ENCODE data around the gene SELENOW. TPM values are rescaled to one million over a fixed set of nuclear protein-coding genes. Genes with fewer than 3 reads are reported as not detected.

Gene SELENOW
- total and polyA plus RNA-seq, 2 experiments from 2014 or later = 561 to 571 TPM

- Histone ChIP-seq H4K20me1 (ENCODE audit: insufficient read depth) (no peaks in the 10 kb centered on the region), H3K27me3 (replicated peaks; ENCODE audit: insufficient read depth) (no peaks in the 10 kb centered on the region), H3K9ac (no peak overlapping the region), H3K4me2 (ENCODE audit: unreplicated experiment) (no peak overlapping the region), H2AFZ (no peak overlapping the region), H3K79me2 (ENCODE audit: insufficient read depth) (peaks cover 42% of the 10 kb centered on the region), H3K9me2 (ENCODE audit: insufficient read depth) (no peaks in the 10 kb centered on the region), H3K4me3 (no peak overlapping the region), H3K27ac (no peak overlapping the region), H3K4me1 (ENCODE audit: insufficient read depth) (peaks cover 8% of the 10 kb centered on the region; the same call in 1 of the 2 replicates), H3K9me3 (ENCODE audit: low read depth) (no peaks in the 10 kb centered on the region), H3F3A (ENCODE audit: insufficient read depth) (no peaks in the 10 kb centered on the region), H3K36me3 (ENCODE audit: low read depth) (peaks cover 21% of the 10 kb centered on the region)
- in situ Hi-C loops (cut with MboI) = no loop called here
- no peak for DNase-seq
- 93 to 96% methylated on average over 15 to 18 of the region's 18 CpGs for WGBS, 2 experiments (ENCODE audit: low coverage in 1 of 2, low lambda C conversion rate in 2 of 2, missing lambda C conversion rate in 2 of 2)
- no peak for TF ChIP-seq EZH2 (IDR thresholded peaks at IDR 0.05; ENCODE audit: insufficient read depth, poor library complexity, severe bottlenecking)
- no peak for TF ChIP-seq EZH2phosphoT487 (IDR thresholded peaks at IDR 0.05; ENCODE audit: insufficient read depth, low read depth)
Observed at GRCh38 chr19:47750752-47751151, 27.8 kb upstream of the SELENOW start.

- no peaks in the 10 kb centered on the region for H3K9me2 ChIP-seq (ENCODE audit: insufficient read depth)
- no peaks in the 10 kb centered on the region for H3F3A ChIP-seq (ENCODE audit: insufficient read depth)
- WGBS, 2 experiments (ENCODE audit: low coverage in 1 of 2, low lambda C conversion rate in 2 of 2, missing lambda C conversion rate in 2 of 2) = 90 to 91% methylated on average over 26 to 27 of the region's 27 CpGs
- H3K36me3 ChIP-seq (ENCODE audit: low read depth) = peaks cover 16% of the 10 kb centered on the region
- H3K4me2 ChIP-seq (ENCODE audit: unreplicated experiment) = no peak overlapping the region
- H3K79me2 ChIP-seq (ENCODE audit: insufficient read depth) = peaks cover 23% of the 10 kb centered on the region
- H3K9me3 ChIP-seq (ENCODE audit: low read depth) = no peaks in the 10 kb centered on the region
- no peaks in the 10 kb centered on the region for H4K20me1 ChIP-seq (ENCODE audit: insufficient read depth)
- H3K4me3 ChIP-seq = no peak overlapping the region
- in situ Hi-C loops (cut with MboI) = no loop called here
- H2AFZ ChIP-seq = no peak overlapping the region
- no peak overlapping the region for H3K27ac ChIP-seq
- TF ChIP-seq EZH2 (IDR thresholded peaks at IDR 0.05; ENCODE audit: insufficient read depth, poor library complexity, severe bottlenecking) (no peak), EZH2phosphoT487 (IDR thresholded peaks at IDR 0.05; ENCODE audit: insufficient read depth, low read depth) (no peak)
- H3K9ac ChIP-seq = no peak overlapping the region
- no peak for DNase-seq
- H3K27me3 ChIP-seq (replicated peaks; ENCODE audit: insufficient read depth) = no peaks in the 10 kb centered on the region
- no peaks in the 10 kb centered on the region for H3K4me1 ChIP-seq (ENCODE audit: insufficient read depth)
Observed at GRCh38 chr19:47752440-47753211, 25.9 kb upstream of the SELENOW start.

- in situ Hi-C loops (cut with MboI) = no loop called here
- Histone ChIP-seq H3K79me2 (ENCODE audit: insufficient read depth) (peaks cover 5% of the 10 kb centered on the region), H3K9ac (no peak overlapping the region), H3K9me3 (ENCODE audit: low read depth) (no peaks in the 10 kb centered on the region), H3F3A (ENCODE audit: insufficient read depth) (peaks cover 6% of the 10 kb centered on the region; the same call in 1 of the 2 replicates), H3K36me3 (ENCODE audit: low read depth) (peaks cover 24% of the 10 kb centered on the region; the same call in 1 of the 2 replicates), H3K27ac (no peak overlapping the region), H4K20me1 (ENCODE audit: insufficient read depth) (no peaks in the 10 kb centered on the region), H2AFZ (no peak overlapping the region), H3K27me3 (replicated peaks; ENCODE audit: insufficient read depth) (no peaks in the 10 kb centered on the region), H3K4me3 (no peak overlapping the region), H3K9me2 (ENCODE audit: insufficient read depth) (no peaks in the 10 kb centered on the region), H3K4me1 (ENCODE audit: insufficient read depth) (no peaks in the 10 kb centered on the region), H3K4me2 (ENCODE audit: unreplicated experiment) (no peak overlapping the region)
- TF ChIP-seq EZH2 (IDR thresholded peaks at IDR 0.05; ENCODE audit: insufficient read depth, poor library complexity, severe bottlenecking) = no peak
- no peak for TF ChIP-seq EZH2phosphoT487 (IDR thresholded peaks at IDR 0.05; ENCODE audit: insufficient read depth, low read depth)
- no peak for DNase-seq
- 91 to 95% methylated on average over 12 to 37 of the region's 37 CpGs for WGBS, 2 experiments (ENCODE audit: low coverage in 1 of 2, low lambda C conversion rate in 2 of 2, missing lambda C conversion rate in 2 of 2)
Observed at GRCh38 chr19:47754206-47755064, 24.1 kb upstream of the SELENOW start.

GRCh38 chr19:47755065-47755761 is 23.3 kb upstream of the SELENOW start:
- Histone ChIP-seq H4K20me1 (ENCODE audit: insufficient read depth) (no peaks in the 10 kb centered on the region), H3K9ac (no peak overlapping the region), H3K9me3 (ENCODE audit: low read depth) (no peaks in the 10 kb centered on the region), H2AFZ (no peak overlapping the region), H3K4me1 (ENCODE audit: insufficient read depth) (no peaks in the 10 kb centered on the region), H3F3A (ENCODE audit: insufficient read depth) (peaks cover 6% of the 10 kb centered on the region; the same call in 1 of the 2 replicates), H3K36me3 (ENCODE audit: low read depth) (peaks cover 24% of the 10 kb centered on the region; the same call in 1 of the 2 replicates), H3K4me2 (ENCODE audit: unreplicated experiment) (no peak overlapping the region), H3K27ac (no peak overlapping the region), H3K9me2 (ENCODE audit: insufficient read depth) (no peaks in the 10 kb centered on the region), H3K4me3 (no peak overlapping the region), H3K79me2 (ENCODE audit: insufficient read depth) (no peaks in the 10 kb centered on the region), H3K27me3 (replicated peaks; ENCODE audit: insufficient read depth) (no peaks in the 10 kb centered on the region)
- 91 to 94% methylated on average over 23 to 36 of the region's 36 CpGs for WGBS, 2 experiments (ENCODE audit: low coverage in 1 of 2, low lambda C conversion rate in 2 of 2, missing lambda C conversion rate in 2 of 2)
- no peak for TF ChIP-seq EZH2 (IDR thresholded peaks at IDR 0.05; ENCODE audit: insufficient read depth, poor library complexity, severe bottlenecking)
- TF ChIP-seq EZH2phosphoT487 (IDR thresholded peaks at IDR 0.05; ENCODE audit: insufficient read depth, low read depth) = no peak
- in situ Hi-C loops (cut with MboI) = no loop called here
- DNase-seq = no peak
